Activated CD4-positive, alpha-beta T cell treated with anti-CD3 and anti-CD28 coated beads, Interleukin-2, amount 50 U/mL, for 4 hours (primary cell): ENCODE measurements around the gene NFIC.

Experiments used
- DNase-seq, 2 experiments: peaks; one replicate each; pipeline ENCODE4 v3.0.0-alpha.2; 2020

Gene NFIC

DNA sequence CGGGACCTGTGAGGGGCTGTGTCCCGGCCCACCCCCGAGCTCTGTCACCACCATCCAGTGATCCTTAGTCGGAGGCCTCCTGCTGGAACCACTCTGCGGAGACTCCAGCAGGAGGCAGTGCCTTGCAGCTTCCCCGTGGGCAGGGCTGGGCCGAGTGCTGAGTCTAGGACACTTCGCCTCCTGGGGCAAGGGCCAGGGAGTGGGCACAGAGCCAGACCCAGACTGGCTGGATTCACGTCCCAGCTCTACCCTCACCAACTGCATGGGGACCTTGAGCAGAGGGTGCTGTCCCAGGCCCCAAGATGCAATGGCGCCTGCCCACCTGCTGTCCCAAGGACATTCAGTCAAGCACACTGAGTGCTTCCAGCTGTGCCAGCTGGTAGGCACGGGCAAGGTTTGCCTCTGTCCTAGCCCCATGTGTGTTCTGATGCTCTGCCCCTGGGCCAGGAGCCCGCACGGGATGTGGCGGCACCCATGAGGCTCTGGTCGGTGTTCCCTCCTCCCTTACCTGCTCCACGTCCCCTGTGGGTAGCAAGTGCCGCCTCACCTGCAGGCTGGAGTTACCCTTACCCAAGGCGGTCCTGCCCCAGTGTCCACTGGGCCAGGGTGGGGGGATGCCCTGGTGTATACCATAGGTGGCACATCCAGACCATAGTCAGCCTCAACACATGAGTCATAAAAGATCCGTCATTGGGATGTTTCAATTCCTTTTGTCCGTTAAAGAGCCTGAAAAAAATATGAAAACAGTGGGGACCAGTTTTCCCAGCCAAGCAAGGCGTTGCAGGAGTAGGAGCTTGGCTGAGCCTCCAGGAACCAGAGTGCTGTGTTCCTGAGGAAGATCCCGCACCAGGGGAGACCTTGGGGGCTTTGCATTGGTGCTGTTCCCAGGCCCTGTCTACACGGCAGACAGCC, 147.1 kb downstream of the NFIC start:
- DNase-seq, result no peak

DNA sequence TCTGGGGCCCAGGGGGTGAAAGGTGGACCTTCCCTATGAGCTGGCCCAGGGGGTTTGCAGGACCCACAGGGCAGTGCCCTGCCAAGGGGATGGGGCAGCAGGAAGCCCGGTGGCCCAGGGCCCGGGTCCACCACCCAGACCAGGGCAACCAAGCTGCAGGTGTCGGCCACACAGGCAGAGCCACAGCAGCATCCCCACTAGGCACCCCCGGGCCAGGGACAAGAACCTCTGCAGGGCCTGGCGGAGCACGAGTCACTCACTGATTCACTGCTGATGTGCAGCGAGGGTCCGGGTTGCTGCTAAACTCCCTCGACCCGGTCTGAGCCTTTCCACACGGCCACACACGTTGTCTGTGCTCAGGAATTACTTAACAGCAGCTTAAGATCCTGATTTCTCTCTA, 148.5 kb downstream of the NFIC start:
- no peak for DNase-seq

DNA sequence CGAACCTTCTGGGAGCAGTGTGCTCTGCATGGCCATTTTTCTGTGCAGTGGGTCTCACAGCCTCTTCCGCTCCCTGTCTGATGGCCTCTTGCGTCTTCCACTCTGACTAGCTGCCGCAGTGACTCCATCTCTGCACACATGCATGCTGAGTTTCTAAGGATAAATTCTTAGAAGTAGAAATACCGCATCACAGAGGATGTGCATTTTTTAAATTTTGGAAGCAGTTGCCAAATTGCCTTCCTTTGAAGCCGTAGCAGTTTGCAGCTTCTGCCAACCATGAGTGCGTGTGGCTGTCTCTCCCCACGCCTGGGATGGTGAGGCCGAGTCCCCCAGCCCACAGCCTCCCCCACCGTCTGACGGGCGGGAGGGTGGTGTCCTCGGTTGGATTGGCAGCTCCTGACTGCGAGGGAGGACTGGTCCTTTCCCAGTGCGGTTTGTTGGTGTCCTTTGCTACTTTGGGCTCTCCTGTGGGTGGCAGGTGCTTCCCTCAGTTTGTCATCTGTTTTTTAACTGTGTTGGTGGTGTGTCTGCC, 149.6 kb downstream of the NFIC start:
- no peak for DNase-seq

DNA sequence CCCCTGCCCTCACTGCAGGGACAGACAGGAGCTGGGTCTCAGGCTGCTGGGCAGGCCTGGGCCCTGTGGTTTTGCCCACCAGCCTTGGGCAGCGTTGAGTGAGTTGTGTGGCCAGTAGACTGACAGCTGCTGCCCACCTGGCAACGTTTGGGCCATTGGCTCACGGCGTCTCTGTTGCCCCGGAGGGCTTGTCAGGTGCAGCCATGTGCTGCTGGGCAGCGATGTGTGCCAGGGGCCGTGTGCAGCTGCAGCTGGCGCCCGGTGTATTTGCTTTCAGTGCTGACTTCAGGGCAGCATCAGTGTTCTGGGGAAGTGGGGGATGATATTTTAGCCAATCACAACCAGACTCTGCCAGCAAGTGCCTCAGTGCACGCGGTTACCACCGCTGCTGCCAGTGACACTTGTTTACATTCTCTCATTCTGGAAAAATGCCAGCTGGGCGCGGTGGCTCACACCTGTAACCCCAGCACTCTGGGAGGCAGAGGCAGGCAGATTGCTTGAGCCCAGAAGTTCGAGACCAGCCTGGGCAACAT, 150.4 kb downstream of the NFIC start:
- no peak for DNase-seq

DNA sequence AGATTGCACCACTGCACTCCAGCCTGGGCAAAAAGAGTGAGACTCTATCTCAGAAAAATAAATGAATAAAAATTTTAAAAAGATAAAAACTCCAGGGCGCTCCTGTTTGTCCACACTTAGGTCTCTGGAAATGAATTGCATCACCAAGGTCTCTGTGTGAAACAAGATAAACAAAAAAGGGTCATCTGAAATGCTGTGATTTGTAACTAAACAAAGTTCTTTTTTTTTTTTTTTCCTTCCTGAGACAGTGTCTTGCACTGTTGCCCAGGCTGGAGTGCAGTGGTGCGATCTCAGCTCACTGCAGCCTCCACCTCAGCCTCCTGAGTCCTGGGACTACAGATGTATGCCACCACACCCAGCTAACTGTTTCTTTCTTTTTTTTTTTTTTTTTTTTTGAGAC, 151.3 kb downstream of the NFIC start:
- no peak for DNase-seq

DNA sequence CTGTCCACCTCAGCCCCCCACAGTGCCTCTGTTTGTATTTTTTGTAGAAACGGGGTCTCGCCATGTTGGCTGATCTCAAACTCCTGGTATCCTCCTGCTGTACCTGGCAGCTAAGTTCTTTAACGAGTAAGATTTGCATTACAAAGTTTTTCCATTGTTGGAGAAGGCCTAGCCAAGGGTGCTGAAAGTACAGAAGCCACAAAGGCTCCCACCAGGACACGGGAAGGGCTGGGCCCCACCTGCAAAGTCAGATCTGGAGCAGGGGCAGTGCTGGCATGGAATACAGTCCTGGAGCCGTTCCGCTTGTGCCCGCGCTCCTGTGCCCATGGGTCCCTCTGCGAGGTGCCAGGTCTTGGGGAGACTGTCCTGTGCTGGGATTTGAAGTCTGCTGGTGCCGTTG, 151.9 kb downstream of the NFIC start:
- no peak for DNase-seq

DNA sequence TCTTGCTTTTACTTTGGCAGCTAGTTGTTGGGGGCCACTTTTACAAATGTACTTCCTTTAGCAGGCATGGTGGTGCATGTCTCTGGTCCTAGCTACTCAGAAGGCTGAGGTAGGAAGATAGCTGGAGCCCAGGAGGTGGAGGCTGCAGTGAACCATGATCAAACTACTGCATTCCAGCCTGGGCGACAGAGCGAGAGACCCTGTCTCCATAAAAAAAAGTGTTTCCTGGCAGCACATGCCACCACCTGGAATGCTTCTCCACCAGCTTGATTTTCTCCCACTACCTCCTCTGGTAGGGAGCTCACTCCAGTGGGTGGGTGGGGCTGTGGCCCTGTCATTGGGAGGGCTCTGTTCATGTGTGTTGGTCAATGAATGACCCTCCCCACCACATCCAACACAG, 152.3 kb downstream of the NFIC start:
- no peak for DNase-seq
